Left forelimb (tissue), 1 donor: ENCODE measurements around the gene OR4K1.
"Not testable (repeated sequence)": the region's sequence is repeated elsewhere in the genome, so short reads cannot be mapped to it uniquely, and the experiment has no call there.

Experiments used
- DNase-seq: peaks from one replicate; pipeline ENCODE4 v3.0.0-alpha.2; 2018; ENCODE audit warnings: low spot score

The OR4K1 gene

GRCh38 chr14:19930617-19931016 lies at the start of gene OR4K1:
OR4K1 (plus strand) TSS chr14:19930917; CDS start chr14:19935667, 4,750 bp downstream.
- no peak for DNase-seq

GRCh38 chr14:19895282-19895681 lies 35.4 kb upstream of the OR4K1 start:
- no peak for DNase-seq

GRCh38 chr14:19900999-19901398 lies 29.7 kb upstream of the OR4K1 start:
- no peak for DNase-seq

GRCh38 chr14:19902409-19902808 lies 28.3 kb upstream of the OR4K1 start:
- DNase-seq: no peak

GRCh38 chr14:19906665-19907064 lies 24.1 kb upstream of the OR4K1 start:
- DNase-seq: no peak

GRCh38 chr14:19911114-19911513 lies 19.6 kb upstream of the OR4K1 start:
- no peak for DNase-seq

GRCh38 chr14:19917243-19917642 lies 13.5 kb upstream of the OR4K1 start:
- no peak for DNase-seq

GRCh38 chr14:19917955-19918518 lies 12.7 kb upstream of the OR4K1 start:
- no peak for DNase-seq

- DNase-seq: no peak
Measured at GRCh38 chr14:19918553-19919264, 12.0 kb upstream of the OR4K1 start.

- DNase-seq: no peak
Measured at GRCh38 chr14:19920021-19920657, 10.6 kb upstream of the OR4K1 start, which contains the start of gene OR4K5. OR4K5 (plus strand) TSS chr14:19920607; CDS start chr14:19920607, 0 bp downstream.

GRCh38 chr14:19941668-19942067 lies 11.0 kb downstream of the OR4K1 start:
- DNase-seq: no peak

- DNase-seq: no peak
Measured at GRCh38 chr14:19947413-19948090, 16.8 kb downstream of the OR4K1 start.

GRCh38 chr14:19949218-19949617 lies 18.5 kb downstream of the OR4K1 start:
- DNase-seq: no peak

GRCh38 chr14:19969735-19970134 lies 39.0 kb downstream of the OR4K1 start:
- not testable (repeated sequence) for DNase-seq

- no peak for DNase-seq
Measured at GRCh38 chr14:19974844-19975243, 44.1 kb downstream of the OR4K1 start.

GRCh38 chr14:19975291-19975690 lies 44.6 kb downstream of the OR4K1 start, which contains the start of gene OR4K15:
OR4K15 (plus strand) TSS chr14:19975591; CDS start chr14:19975591, 0 bp downstream.
- no peak for DNase-seq
